Activated naive CD8-positive, alpha-beta T cell treated with anti-CD3 and anti-CD28 coated beads, Interleukin-2, amount 10 ng/mL, durations not matched to agents 7 days and 5 days (primary cell): Measurements from ENCODE around the gene HOMER2. TPM values are rescaled to one million over a fixed set of nuclear protein-coding genes. Genes with fewer than 3 reads are reported as not detected.

ENCODE experiments used
- ATAC-seq: fragments of 150-1000 bp; cut with Tn5 transposase; one replicate; pipeline ENCODE4 v1.10.0; 2021; ENCODE audit warnings: low read depth, moderate library complexity
- POLR2A ChIA-PET: fragments of 350-600 bp; sonication (Branson Sonifier 250); formaldehyde crosslinking; loops from one replicate; lab custom pipeline; 2021; ENCODE audit warnings: antibody characterized with exemption; lab: Charles Lee
- DNase-seq: peaks from one replicate; pipeline ENCODE4 v3.0.0; 2021
- H3K27ac Mint-ChIP-seq: one replicate; pipeline ENCODE4 v1.8.0; 2022; ENCODE audit warnings: mild to moderate bottlenecking, mixed read lengths
- H3K27me3 Mint-ChIP-seq: one replicate; pipeline ENCODE4 v1.8.0; 2022; ENCODE audit warnings: mild to moderate bottlenecking, moderate library complexity, mixed read lengths
- H3K36me3 Mint-ChIP-seq: one replicate; pipeline ENCODE4 v1.8.0; 2021; ENCODE audit warnings: mild to moderate bottlenecking, mixed read lengths
- H3K4me1 Mint-ChIP-seq: one replicate; pipeline ENCODE4 v1.8.0; 2021; ENCODE audit warnings: mixed read lengths
- H3K4me3 Mint-ChIP-seq: one replicate; pipeline ENCODE4 v1.8.0; 2022; ENCODE audit warnings: mild to moderate bottlenecking, moderate library complexity, mixed read lengths
- H3K9me3 Mint-ChIP-seq: one replicate; pipeline ENCODE4 v1.8.0; 2021; ENCODE audit warnings: mixed read lengths
- total RNA-seq, 2 experiments: library from RNA; stranded (reverse); gene quantifications; one replicate each; pipeline ENCODE4 v1.2.3, GENCODE V29; 2021

Gene HOMER2
- total RNA-seq, 2 experiments from 2014 or later = 6.3 to 6.6 TPM

- DNase-seq (no peak), ATAC-seq (no peak)
- no peak overlapping the region for H3K4me3 Mint-ChIP-seq
- no peak overlapping the region for H3K27ac Mint-ChIP-seq
- POLR2A ChIA-PET = no interaction called here
- H3K27me3 Mint-ChIP-seq = peaks cover 2% of the 10 kb centered on the region
- no peaks in the 10 kb centered on the region for H3K36me3 Mint-ChIP-seq
- peaks cover 2% of the 10 kb centered on the region for H3K4me1 Mint-ChIP-seq
- H3K9me3 Mint-ChIP-seq = no peaks in the 10 kb centered on the region
These were observed 17.1 kb downstream of the HOMER2 start for GRCh38 chr15:82935382-82935781.

DNA sequence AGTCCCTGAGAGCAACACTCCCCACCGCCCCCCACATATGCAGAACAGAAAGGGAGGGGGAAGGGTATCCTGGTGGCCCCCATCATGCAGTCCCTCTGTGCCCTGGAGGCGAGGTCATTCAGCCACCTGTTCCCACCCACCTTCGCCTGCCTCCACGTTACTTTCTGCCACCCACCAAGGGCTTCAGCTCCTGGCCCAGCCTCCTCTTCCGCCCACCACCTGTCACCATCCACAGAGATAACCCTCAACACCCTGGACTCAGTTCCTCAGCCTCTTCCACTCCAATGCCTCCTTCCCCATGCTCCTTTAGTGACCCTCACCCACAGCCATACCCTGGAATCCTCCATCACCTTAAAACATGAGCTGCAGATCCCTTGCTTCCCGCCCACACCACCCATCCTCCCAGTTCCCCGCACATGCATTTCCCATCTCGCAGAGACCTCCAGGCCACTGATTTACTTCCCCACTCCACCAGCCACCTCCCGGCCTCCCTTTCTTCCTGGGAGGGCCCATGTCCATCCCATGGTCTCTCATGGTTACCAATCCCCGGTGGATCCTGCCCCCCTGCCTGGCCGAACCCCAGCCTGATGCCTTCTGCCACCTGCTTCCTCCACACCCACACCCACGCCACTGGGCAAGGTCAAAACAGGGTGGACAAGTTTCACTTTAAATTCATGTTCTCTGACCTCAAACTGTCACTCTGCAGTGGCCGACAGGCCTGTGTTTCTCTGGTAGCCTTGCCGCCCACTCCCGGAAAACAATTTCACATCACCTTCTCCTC is 18.2 kb downstream of the HOMER2 start:
- H3K4me3 Mint-ChIP-seq = no peak overlapping the region
- H3K9me3 Mint-ChIP-seq = no peaks in the 10 kb centered on the region
- peaks cover 2% of the 10 kb centered on the region for H3K27me3 Mint-ChIP-seq
- DNase-seq = no peak
- H3K36me3 Mint-ChIP-seq = no peaks in the 10 kb centered on the region
- POLR2A ChIA-PET = no interaction called here
- H3K4me1 Mint-ChIP-seq = peaks cover 3% of the 10 kb centered on the region
- ATAC-seq = no peak
- no peak overlapping the region for H3K27ac Mint-ChIP-seq

- POLR2A ChIA-PET = no interaction called here
- no peak for ATAC-seq
- no peak for DNase-seq
These were observed 18.9 kb downstream of the HOMER2 start for GRCh38 chr15:82933576-82933975.

DNA sequence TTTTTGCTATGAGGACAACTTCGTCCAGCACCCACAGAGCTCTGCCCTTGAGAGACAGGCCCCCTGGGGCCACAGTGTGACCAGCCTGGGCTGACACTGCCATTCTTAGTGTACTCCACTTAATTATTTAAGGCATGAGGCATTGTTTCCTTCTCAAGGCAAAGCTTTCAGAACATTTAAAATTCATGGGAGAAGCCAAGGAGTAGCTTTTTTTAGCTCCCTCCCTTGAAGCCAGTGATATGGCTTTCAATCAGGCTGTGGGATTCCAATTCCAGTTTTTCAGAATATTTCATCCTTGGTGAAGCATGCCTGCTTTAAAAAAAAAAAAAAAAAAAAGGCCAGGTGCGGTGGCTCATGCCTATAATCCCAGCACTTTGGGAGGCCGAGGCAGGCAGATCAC is 21.3 kb downstream of the HOMER2 start:
- POLR2A ChIA-PET = no interaction called here

More at GRCh38 chr15:82933576-82933975, 18.9 kb downstream of the HOMER2 start:
- H3K4me3 Mint-ChIP-seq = no peak overlapping the region
- H3K27me3 Mint-ChIP-seq = peaks cover 2% of the 10 kb centered on the region
- H3K9me3 Mint-ChIP-seq = no peaks in the 10 kb centered on the region
- H3K27ac Mint-ChIP-seq = no peak overlapping the region
- H3K36me3 Mint-ChIP-seq = no peaks in the 10 kb centered on the region
- H3K4me1 Mint-ChIP-seq = peaks cover 3% of the 10 kb centered on the region

GRCh38 chr15:82930461-82930860 is 22.1 kb downstream of the HOMER2 start:
- Mint-ChIP-seq H3K27me3 (peaks cover 4% of the 10 kb centered on the region), H3K4me3 (no peak overlapping the region), H3K4me1 (peaks cover 3% of the 10 kb centered on the region), H3K36me3 (no peaks in the 10 kb centered on the region), H3K9me3 (no peaks in the 10 kb centered on the region), H3K27ac (no peak overlapping the region)
- no peak for DNase-seq
- POLR2A ChIA-PET = interaction anchor here (0.6 kb wide), 1 partner anchor 1706 kb away, joined by 5 read pairs; no protein-coding TSS in a partner anchor
- ATAC-seq = no peak

More for the DNA sequence above, 21.3 kb downstream of the HOMER2 start:
- H3K27me3 Mint-ChIP-seq = peaks cover 2% of the 10 kb centered on the region
- peaks cover 3% of the 10 kb centered on the region for H3K4me1 Mint-ChIP-seq
- DNase-seq = no peak
- H3K9me3 Mint-ChIP-seq = no peaks in the 10 kb centered on the region
- no peak for ATAC-seq
- no peak overlapping the region for H3K4me3 Mint-ChIP-seq
- no peak overlapping the region for H3K27ac Mint-ChIP-seq
- no peaks in the 10 kb centered on the region for H3K36me3 Mint-ChIP-seq

- no peak for ATAC-seq
- Mint-ChIP-seq H3K36me3 (no peaks in the 10 kb centered on the region), H3K4me1 (peaks cover 2% of the 10 kb centered on the region), H3K9me3 (no peaks in the 10 kb centered on the region), H3K27me3 (peaks cover 7% of the 10 kb centered on the region), H3K27ac (no peak overlapping the region), H3K4me3 (no peak overlapping the region)
- DNase-seq = no peak
- POLR2A ChIA-PET = no interaction called here
These were observed 23.8 kb downstream of the HOMER2 start for GRCh38 chr15:82928711-82929110.

GRCh38 chr15:82923744-82924143 is 28.8 kb downstream of the HOMER2 start:
- no peak overlapping the region for H3K4me3 Mint-ChIP-seq
- no peaks in the 10 kb centered on the region for H3K9me3 Mint-ChIP-seq
- DNase-seq = no peak
- POLR2A ChIA-PET = no interaction called here
- no peaks in the 10 kb centered on the region for H3K36me3 Mint-ChIP-seq
- no peaks in the 10 kb centered on the region for H3K4me1 Mint-ChIP-seq
- peaks cover 8% of the 10 kb centered on the region for H3K27me3 Mint-ChIP-seq
- no peak overlapping the region for H3K27ac Mint-ChIP-seq
- ATAC-seq = no peak

DNA sequence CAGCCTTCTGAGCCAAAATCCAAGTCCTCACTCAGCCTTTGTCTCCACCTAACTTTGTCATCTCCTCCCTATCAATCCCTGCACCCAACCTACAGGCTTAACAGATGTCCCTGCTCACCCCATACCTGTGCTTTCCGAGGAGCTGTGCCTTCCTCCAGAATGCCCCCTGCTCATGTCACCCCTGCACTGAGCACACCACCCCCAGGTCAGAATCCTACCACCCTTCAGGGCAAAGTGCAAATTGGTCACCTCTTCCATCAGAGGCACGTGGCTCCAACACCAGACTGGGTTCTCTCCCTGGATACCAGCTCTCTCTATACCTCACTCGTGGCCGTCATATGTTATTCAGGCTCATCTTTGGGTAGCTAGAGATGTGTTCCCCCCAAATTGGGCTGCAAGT is 29.8 kb downstream of the HOMER2 start:
- Mint-ChIP-seq H3K4me1 (no peaks in the 10 kb centered on the region), H3K36me3 (no peaks in the 10 kb centered on the region), H3K27me3 (peaks cover 8% of the 10 kb centered on the region), H3K4me3 (no peak overlapping the region), H3K27ac (no peak overlapping the region), H3K9me3 (no peaks in the 10 kb centered on the region)
- POLR2A ChIA-PET = no interaction called here
- no peak for ATAC-seq
- DNase-seq = no peak

- ATAC-seq = no peak
- Mint-ChIP-seq H3K4me3 (no peak overlapping the region), H3K27ac (no peak overlapping the region), H3K36me3 (no peaks in the 10 kb centered on the region), H3K9me3 (no peaks in the 10 kb centered on the region), H3K4me1 (no peaks in the 10 kb centered on the region), H3K27me3 (peaks cover 8% of the 10 kb centered on the region)
- POLR2A ChIA-PET = no interaction called here
- DNase-seq = no peak
These were observed 30.6 kb downstream of the HOMER2 start for GRCh38 chr15:82921939-82922338.

DNA sequence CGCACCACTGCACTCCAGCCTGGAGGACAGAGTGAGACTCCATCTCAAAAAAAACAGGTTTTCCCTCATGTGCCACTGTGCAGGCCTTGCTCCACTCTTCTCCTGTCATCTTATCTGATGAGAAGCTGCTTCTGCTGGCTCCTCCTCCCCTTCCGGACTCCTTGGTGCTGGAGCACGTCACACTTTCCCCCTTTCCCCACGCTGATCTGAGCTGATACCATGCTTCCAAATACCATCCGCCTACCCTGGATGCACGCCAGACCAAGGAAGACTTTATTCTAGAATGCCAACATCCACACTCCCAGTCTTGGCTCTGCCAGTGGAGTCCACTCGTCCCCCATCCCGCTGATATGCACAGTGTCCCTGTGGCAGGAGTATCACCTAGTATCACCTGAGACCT is 31.3 kb downstream of the HOMER2 start:
- no peaks in the 10 kb centered on the region for H3K9me3 Mint-ChIP-seq
- no peak overlapping the region for H3K4me3 Mint-ChIP-seq
- H3K27ac Mint-ChIP-seq = no peak overlapping the region
- H3K4me1 Mint-ChIP-seq = no peaks in the 10 kb centered on the region
- POLR2A ChIA-PET = no interaction called here
- ATAC-seq = no peak
- DNase-seq = no peak
- H3K27me3 Mint-ChIP-seq = peaks cover 8% of the 10 kb centered on the region
- no peaks in the 10 kb centered on the region for H3K36me3 Mint-ChIP-seq

DNA sequence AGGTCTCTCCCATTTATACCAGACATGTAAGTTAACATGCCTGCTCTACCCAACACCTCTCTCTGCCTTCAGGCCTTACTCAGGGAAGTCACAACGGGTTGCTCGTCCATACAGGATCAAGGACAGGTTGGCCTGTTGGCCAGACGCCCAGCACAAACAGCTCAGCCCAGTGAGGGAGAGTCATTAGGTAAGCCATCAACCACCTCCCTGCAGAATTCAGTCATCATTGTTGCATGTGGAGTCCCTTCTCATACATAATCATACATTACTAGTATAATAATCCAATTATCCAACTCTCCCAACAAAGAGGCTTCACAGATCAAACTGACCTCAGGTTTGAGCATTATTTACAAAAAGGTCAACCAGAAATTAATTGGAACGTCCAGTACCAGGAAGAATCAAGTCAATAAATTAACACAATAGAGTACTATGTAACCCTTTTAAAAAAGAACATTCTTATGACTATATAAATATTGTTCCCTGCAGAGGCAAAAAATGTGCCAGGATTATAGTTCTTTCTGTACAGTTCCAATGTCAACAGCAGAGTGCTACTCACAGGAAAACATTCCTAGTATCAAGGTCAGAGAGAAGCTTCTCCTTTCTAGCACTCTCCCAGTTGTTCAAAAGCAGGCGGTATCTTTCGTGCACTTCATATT is 33.2 kb downstream of the HOMER2 start:
- POLR2A ChIA-PET = no interaction called here
- H3K9me3 Mint-ChIP-seq = no peaks in the 10 kb centered on the region
- H3K27ac Mint-ChIP-seq = no peak overlapping the region
- no peaks in the 10 kb centered on the region for H3K4me1 Mint-ChIP-seq
- H3K27me3 Mint-ChIP-seq = peaks cover 4% of the 10 kb centered on the region
- DNase-seq (no peak), ATAC-seq (no peak)
- H3K4me3 Mint-ChIP-seq = no peak overlapping the region
- no peaks in the 10 kb centered on the region for H3K36me3 Mint-ChIP-seq

DNA sequence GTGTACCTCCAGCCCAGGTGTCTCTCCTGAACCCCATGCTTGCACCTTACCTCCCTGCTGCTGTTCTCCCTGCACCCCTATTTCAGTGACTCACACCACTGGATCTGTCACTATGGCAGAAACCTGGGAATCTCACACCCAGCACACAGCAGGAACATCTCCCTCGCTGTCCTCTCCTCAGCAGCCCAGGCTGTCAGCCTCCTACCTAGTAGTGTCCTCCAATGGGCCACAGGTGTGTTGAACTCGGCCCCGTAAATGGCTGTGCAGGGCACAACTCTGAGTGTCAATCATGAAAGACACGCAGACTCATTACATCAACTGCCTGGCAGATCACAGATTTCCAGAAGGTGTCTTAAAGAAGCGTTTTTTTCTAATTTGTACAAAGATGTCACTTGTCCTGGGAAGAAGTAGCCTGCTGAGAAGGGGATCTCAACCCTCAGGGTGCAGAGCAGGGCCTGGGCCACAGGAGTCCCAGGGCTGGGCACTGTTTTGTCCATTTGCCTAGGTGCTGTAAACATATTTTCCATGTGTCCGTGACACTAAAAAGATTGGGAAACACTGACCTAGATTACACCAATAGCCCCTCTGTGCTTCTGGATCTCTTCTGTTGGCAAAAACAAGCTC is 33.8 kb downstream of the HOMER2 start:
- H3K27ac Mint-ChIP-seq = no peak overlapping the region
- no peaks in the 10 kb centered on the region for H3K36me3 Mint-ChIP-seq
- DNase-seq (no peak), ATAC-seq (no peak)
- no peak overlapping the region for H3K4me3 Mint-ChIP-seq
- no peaks in the 10 kb centered on the region for H3K4me1 Mint-ChIP-seq
- POLR2A ChIA-PET = no interaction called here
- peaks cover 4% of the 10 kb centered on the region for H3K27me3 Mint-ChIP-seq
- H3K9me3 Mint-ChIP-seq = no peaks in the 10 kb centered on the region

GRCh38 chr15:82918162-82918561 is 34.4 kb downstream of the HOMER2 start:
- DNase-seq (no peak), ATAC-seq (no peak)
- Mint-ChIP-seq H3K27me3 (peaks cover 4% of the 10 kb centered on the region), H3K4me3 (no peak overlapping the region), H3K36me3 (no peaks in the 10 kb centered on the region), H3K9me3 (no peaks in the 10 kb centered on the region), H3K27ac (no peak overlapping the region), H3K4me1 (no peaks in the 10 kb centered on the region)
- POLR2A ChIA-PET = no interaction called here

GRCh38 chr15:82917249-82917648 is 35.3 kb downstream of the HOMER2 start:
- H3K4me3 Mint-ChIP-seq = no peak overlapping the region
- H3K27ac Mint-ChIP-seq = no peak overlapping the region
- no peak for DNase-seq
- H3K9me3 Mint-ChIP-seq = no peaks in the 10 kb centered on the region
- no peaks in the 10 kb centered on the region for H3K4me1 Mint-ChIP-seq
- H3K36me3 Mint-ChIP-seq = no peaks in the 10 kb centered on the region
- ATAC-seq = no peak
- H3K27me3 Mint-ChIP-seq = peaks cover 4% of the 10 kb centered on the region
- POLR2A ChIA-PET = no interaction called here
